Loucy (cell line): ENCODE data around the gene AIDA.

Experiments
- EZH2phosphoT487 ChIP-seq: fragments of 200-600 bp; IDR thresholded peaks from 2 replicates; pipeline ENCODE4 v1.6.1; 2018; ENCODE audit warnings: antibody characterized with exemption, mild to moderate bottlenecking, moderate library complexity, borderline replicate concordance
- TF ChIP-seq, protein P1 (sequence below): fragments of 200-600 bp; sonication (generic); conservative IDR thresholded peaks from 2 replicates; pipeline ENCODE4 v1.5.1; 2014; ENCODE audit warnings: mild to moderate bottlenecking, antibody characterized with exemption, low read length

DNA sequence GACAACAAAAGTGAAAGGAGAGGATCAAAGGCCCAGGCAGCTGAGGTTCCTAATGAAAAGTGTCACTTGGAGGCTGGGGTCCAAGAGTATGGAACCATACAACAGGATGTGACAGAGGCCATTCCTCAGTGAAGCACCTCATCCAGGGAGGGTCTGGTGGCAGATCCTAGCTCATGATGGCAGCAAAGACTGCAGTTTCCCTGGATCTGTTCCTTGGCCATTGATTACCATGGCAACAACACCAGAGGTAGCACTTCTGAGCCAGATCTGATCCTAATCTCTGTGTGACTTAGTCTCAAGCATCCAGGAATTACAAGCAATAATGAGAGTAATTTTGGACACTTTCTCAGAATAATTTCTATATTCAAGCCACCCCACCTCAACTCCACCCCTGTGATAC is 37.6 kb upstream of the AIDA start:
- TF ChIP-seq, protein P1, sequence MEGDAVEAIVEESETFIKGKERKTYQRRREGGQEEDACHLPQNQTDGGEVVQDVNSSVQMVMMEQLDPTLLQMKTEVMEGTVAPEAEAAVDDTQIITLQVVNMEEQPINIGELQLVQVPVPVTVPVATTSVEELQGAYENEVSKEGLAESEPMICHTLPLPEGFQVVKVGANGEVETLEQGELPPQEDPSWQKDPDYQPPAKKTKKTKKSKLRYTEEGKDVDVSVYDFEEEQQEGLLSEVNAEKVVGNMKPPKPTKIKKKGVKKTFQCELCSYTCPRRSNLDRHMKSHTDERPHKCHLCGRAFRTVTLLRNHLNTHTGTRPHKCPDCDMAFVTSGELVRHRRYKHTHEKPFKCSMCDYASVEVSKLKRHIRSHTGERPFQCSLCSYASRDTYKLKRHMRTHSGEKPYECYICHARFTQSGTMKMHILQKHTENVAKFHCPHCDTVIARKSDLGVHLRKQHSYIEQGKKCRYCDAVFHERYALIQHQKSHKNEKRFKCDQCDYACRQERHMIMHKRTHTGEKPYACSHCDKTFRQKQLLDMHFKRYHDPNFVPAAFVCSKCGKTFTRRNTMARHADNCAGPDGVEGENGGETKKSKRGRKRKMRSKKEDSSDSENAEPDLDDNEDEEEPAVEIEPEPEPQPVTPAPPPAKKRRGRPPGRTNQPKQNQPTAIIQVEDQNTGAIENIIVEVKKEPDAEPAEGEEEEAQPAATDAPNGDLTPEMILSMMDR: no peak
- no peak for TF ChIP-seq EZH2phosphoT487
